HG03460 (cell line): Measurements from ENCODE around the gene NEK8.
"Not testable (repeated sequence)": the region's sequence is repeated elsewhere in the genome, so short reads cannot be mapped to it uniquely, and the experiment has no call there.

Experiments used
- ATAC-seq: cut with Tn5 transposase; IDR thresholded peaks from one replicate; pipeline ENCODE4 v1.9.1; 2021; ENCODE audit not compliant: unreplicated experiment

The NEK8 gene

DNA sequence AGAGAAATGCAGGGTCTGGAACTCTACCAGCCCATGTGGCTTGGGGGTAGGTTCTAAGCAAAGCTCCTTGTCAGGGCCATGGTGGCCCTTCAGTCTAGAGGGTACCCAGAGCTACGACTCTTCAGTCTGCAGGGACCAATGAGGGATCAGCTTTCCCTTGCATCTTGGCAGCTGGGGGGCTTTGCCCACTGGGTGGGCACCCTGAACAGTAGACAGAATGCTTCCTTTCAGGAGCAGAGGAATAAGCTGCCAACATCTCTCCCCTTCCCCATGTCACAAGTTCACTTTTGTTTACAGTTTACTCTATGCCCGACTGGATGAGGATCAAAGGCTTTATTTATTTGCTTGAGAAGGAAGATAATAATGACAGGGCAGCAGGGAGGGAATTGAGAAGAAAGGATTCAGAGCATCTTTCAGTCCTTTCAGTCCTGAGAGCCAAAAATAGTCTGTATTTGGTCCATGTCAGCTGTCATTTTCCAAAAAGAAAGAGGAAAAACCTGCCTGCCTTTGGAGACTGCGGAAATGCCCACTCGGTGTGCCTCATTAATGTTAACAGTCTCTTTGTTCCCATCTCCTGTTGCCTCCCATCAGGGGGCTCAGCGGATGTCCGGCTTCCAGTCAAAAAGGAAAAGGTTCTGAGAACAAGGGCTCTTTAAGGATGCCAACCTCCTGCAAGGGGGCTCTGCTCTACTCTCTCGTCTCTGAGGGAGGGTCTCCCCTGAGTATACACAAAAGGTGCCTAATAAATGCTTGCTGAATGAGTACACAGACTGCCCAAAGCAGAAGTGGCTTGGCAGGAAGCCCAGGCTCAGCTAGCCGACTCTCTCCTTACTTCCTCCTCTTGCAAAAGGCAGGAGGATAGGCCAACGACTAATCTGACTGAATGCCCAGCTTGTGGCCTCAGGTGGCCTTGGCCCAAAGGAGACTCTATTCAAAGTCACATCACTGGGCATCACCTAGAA, 32.3 kb downstream of the NEK8 start:
- ATAC-seq: no peak

- ATAC-seq: no peak
These were observed 34.7 kb downstream of the NEK8 start for GRCh38 chr17:28763137-28763799.

- no peak for ATAC-seq
These were observed 35.2 kb downstream of the NEK8 start for GRCh38 chr17:28763804-28764266.

GRCh38 chr17:28765038-28765437, 36.5 kb downstream of the NEK8 start:
- no peak for ATAC-seq

- ATAC-seq: no peak
These were observed 45.1 kb downstream of the NEK8 start for GRCh38 chr17:28773736-28774135.

GRCh38 chr17:28774206-28774605, 45.6 kb downstream of the NEK8 start:
- no peak for ATAC-seq

DNA sequence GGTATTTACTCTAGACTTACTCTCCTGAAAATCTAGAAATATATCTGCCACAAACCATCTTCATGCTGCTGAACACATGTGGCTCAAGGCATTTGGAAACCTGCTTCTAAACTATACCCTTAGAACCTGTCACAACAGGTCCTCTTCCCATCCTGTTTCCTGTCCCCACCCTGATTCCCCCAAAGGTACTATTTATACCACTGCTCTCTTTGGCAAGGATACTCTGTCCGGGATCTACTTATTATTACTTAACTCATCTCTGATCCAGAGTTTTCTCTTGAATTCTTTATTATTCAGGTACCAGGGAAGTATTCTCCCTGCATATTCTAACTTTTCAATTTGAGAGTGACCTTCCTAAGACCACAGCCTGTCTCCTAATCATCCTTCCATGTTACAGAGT, 48.6 kb downstream of the NEK8 start:
- ATAC-seq: no peak

DNA sequence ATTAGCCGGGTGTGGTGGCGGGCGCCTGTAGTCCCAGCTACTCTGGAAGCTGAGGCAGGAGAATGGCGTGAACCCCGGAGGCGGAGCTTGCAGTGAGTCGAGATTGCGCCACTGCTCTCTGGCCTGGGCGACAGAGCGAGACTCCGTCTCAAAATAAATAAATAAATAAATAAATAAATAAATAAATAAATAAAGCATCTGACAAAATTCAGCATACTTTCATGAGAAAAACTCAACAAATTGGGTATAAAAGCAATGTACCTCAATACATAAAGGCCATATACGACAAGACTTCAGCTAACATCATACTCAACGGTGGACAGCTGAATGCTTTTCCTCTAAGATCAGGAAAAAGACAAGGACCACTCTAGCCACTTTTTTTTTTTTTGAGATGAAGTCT, 51.0 kb downstream of the NEK8 start:
- ATAC-seq: not testable (repeated sequence)

GRCh38 chr17:28783161-28783560, 54.6 kb downstream of the NEK8 start:
- ATAC-seq: no peak

DNA sequence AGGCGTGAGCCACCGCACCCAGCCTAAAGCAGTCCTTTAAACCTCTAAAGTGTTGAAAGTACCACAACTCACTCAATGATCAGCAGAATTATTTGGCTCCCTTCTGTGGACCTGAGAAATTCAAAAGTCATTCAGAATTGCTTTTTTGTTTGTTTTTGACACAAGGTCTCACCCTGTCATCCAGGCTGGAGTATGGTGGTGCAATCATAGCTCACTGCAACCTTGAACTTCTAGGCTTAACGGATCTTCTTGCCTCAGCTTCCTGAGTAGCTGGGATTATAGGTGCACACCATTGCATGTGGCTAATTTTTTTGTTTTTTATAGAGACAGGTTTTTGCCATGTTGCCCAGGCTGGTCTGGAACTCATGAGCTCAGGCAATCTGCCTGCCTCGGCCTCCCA, 59.5 kb downstream of the NEK8 start:
- ATAC-seq: no peak
